Stimulated activated CD4-positive, alpha-beta T cell treated with anti-CD3 and anti-CD28 coated beads, Interleukin-1b, Interleukin-23, amount 100 ng/mL, for 24 hours (primary cell): ENCODE data around the gene SCO2.

Experiments
- DNase-seq, 4 experiments: peaks; one replicate each; pipeline ENCODE4 v3.0.0-alpha.2; 2020; ENCODE audit warnings: low read depth in 4 of 4, low spot score in 1 of 4

The SCO2 gene

GRCh38 chr22:50482107-50483074, 43.0 kb downstream of the SCO2 start:
- no peak for DNase-seq

GRCh38 chr22:50481440-50482106, 43.8 kb downstream of the SCO2 start, which contains the start of gene ADM2:
ADM2 (plus strand) TSS chr22:50481543; CDS start chr22:50481848, 305 bp downstream.
- DNase-seq = peak in 3 of 4 experiments; percentile 34 to 59 (median 53)

- DNase-seq = no peak
Measured at GRCh38 chr22:50481045-50481439, 44.4 kb downstream of the SCO2 start.

GRCh38 chr22:50479721-50480120, 45.7 kb downstream of the SCO2 start:
- no peak for DNase-seq

- DNase-seq = no peak
Measured at GRCh38 chr22:50477923-50478322, 47.5 kb downstream of the SCO2 start.

- DNase-seq = no peak
Measured at GRCh38 chr22:50476868-50477267, 48.5 kb downstream of the SCO2 start.

- DNase-seq = no peak
Measured at GRCh38 chr22:50475652-50476002, 49.8 kb downstream of the SCO2 start.

- DNase-seq = peak; percentile 64 to 85 (median 74)
Measured at GRCh38 chr22:50474710-50475651, 50.4 kb downstream of the SCO2 start, which contains the start of gene SBF1. SBF1 (minus strand) TSS chr22:50475035; CDS start chr22:50474840, 195 bp downstream.

- peak in 1 of 4 experiments; percentile 32 for DNase-seq
Measured at GRCh38 chr22:50473855-50474671, 51.3 kb downstream of the SCO2 start.
